ENCODE results near the gene HS2ST1. TPM values are rescaled to one million over a fixed set of nuclear protein-coding genes. Genes with fewer than 3 reads are reported as not detected.

The HS2ST1 gene
- total RNA-seq, 1 experiment from 2014 or later: 30.1 TPM

DNA sequence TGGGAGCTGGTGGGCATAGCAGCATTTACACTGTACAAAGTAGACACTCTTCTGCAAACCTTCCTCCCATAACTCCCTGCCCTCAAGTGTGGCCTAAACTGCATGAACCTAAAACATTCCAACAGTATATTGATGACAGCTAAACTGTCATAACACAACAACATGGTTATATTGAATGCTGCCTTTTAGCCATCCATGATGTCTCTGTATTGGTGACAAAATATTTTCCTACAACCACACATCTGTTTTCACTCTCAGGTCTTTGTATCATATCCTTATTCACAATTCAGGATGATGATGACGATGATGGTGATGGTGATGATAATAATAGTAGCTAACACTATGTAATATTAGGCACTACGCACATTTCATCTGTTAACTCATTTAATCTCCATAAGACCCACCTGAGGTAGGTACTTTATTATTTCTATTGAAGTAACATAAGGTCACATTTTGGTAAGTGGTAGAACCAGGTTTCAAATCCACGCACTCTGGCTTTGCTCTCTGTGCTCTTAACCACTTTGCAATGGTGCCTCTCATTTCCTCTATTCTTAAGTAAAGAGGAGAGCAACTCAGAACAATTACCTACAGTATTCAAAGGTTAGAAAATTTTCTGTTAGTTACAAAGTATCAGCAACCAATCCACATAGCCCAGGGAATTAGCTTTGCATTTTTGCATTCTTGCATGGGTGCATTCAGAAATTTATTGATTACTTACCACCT lies 229.1 kb downstream of the HS2ST1 start:
- Histone ChIP-seq H3K4me1 (ENCODE audit: control insufficient read depth in 1 of 2, insufficient read depth in 2 of 2, low read length in 2 of 2) (peaks cover 0 to 14% of the 10 kb centered on the region in 2 experiments; a peak in 3 of 4 replicates), H3K9me2 (ENCODE audit: insufficient read depth) (no peaks in the 10 kb centered on the region), H3K27ac (ENCODE audit: low read depth, low read length) (no peak overlapping the region), H3K9me3 (ENCODE audit: control insufficient read depth in 1 of 2, insufficient read depth in 1 of 2, low read depth in 1 of 2, low read length in 2 of 2) (no peaks in the 10 kb centered on the region), H4K20me1 (ENCODE audit: insufficient read depth) (no peaks in the 10 kb centered on the region), H3K9ac (ENCODE audit: low read length) (no peak overlapping the region), H3K4me3 (replicated peaks in 1 of 2; ENCODE audit: low read depth in 1 of 2, low read length in 2 of 2) (no peak overlapping the region), H3K36me3 (ENCODE audit: control insufficient read depth in 1 of 2, insufficient read depth in 2 of 2, low read length in 2 of 2) (no peaks in the 10 kb centered on the region), H3K4me2 (ENCODE audit: low read length) (no peak overlapping the region), H2AFZ (ENCODE audit: low read depth, low read length, poor library complexity, severe bottlenecking) (no peak overlapping the region), H3K27me3 (ENCODE audit: insufficient read depth, low read length) (0 out of 2 replicates have a peak, but pooled peaks cover 1% of the 10 kb centered on the region), H3K79me2 (ENCODE audit: insufficient read depth, low read length) (no peaks in the 10 kb centered on the region)
- TF ChIP-seq SP1 (IDR thresholded peaks at IDR 0.05; ENCODE audit: low read depth) (no peak), ZFX (IDR thresholded peaks at IDR 0.05) (no peak), EZH2 (IDR thresholded peaks at IDR 0.05) (no peak), CBX3 (IDR thresholded peaks at IDR 0.05; ENCODE audit: low read depth) (no peak), JUND (IDR thresholded peaks at IDR 0.05) (no peak), FOSL1 (IDR thresholded peaks at IDR 0.05; ENCODE audit: low read depth) (no peak), CEBPB (IDR thresholded peaks at IDR 0.05; ENCODE audit: low read depth) (no peak), RAD21 (IDR thresholded peaks at IDR 0.05; ENCODE audit: low read depth) (no peak), YY1 (IDR thresholded peaks at IDR 0.05; ENCODE audit: extremely low read depth, insufficient replicate concordance, low read depth, low read length) (no peak), TCF7L2 (IDR thresholded peaks at IDR 0.05; ENCODE audit: borderline replicate concordance, extremely low read depth, insufficient read depth, insufficient read length) (no peak), SIN3A (IDR thresholded peaks at IDR 0.05; ENCODE audit: low read depth) (no peak), ELF1 (IDR thresholded peaks at IDR 0.05; ENCODE audit: borderline replicate concordance, low read depth) (no peak)
- TF ChIP-seq, protein P1, sequence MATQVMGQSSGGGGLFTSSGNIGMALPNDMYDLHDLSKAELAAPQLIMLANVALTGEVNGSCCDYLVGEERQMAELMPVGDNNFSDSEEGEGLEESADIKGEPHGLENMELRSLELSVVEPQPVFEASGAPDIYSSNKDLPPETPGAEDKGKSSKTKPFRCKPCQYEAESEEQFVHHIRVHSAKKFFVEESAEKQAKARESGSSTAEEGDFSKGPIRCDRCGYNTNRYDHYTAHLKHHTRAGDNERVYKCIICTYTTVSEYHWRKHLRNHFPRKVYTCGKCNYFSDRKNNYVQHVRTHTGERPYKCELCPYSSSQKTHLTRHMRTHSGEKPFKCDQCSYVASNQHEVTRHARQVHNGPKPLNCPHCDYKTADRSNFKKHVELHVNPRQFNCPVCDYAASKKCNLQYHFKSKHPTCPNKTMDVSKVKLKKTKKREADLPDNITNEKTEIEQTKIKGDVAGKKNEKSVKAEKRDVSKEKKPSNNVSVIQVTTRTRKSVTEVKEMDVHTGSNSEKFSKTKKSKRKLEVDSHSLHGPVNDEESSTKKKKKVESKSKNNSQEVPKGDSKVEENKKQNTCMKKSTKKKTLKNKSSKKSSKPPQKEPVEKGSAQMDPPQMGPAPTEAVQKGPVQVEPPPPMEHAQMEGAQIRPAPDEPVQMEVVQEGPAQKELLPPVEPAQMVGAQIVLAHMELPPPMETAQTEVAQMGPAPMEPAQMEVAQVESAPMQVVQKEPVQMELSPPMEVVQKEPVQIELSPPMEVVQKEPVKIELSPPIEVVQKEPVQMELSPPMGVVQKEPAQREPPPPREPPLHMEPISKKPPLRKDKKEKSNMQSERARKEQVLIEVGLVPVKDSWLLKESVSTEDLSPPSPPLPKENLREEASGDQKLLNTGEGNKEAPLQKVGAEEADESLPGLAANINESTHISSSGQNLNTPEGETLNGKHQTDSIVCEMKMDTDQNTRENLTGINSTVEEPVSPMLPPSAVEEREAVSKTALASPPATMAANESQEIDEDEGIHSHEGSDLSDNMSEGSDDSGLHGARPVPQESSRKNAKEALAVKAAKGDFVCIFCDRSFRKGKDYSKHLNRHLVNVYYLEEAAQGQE (IDR thresholded peaks at IDR 0.05; ENCODE audit: low read depth): no peak
- TF ChIP-seq, protein P2, sequence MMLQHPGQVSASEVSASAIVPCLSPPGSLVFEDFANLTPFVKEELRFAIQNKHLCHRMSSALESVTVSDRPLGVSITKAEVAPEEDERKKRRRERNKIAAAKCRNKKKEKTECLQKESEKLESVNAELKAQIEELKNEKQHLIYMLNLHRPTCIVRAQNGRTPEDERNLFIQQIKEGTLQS (IDR thresholded peaks at IDR 0.05): no peak
- TF ChIP-seq, protein P3, sequence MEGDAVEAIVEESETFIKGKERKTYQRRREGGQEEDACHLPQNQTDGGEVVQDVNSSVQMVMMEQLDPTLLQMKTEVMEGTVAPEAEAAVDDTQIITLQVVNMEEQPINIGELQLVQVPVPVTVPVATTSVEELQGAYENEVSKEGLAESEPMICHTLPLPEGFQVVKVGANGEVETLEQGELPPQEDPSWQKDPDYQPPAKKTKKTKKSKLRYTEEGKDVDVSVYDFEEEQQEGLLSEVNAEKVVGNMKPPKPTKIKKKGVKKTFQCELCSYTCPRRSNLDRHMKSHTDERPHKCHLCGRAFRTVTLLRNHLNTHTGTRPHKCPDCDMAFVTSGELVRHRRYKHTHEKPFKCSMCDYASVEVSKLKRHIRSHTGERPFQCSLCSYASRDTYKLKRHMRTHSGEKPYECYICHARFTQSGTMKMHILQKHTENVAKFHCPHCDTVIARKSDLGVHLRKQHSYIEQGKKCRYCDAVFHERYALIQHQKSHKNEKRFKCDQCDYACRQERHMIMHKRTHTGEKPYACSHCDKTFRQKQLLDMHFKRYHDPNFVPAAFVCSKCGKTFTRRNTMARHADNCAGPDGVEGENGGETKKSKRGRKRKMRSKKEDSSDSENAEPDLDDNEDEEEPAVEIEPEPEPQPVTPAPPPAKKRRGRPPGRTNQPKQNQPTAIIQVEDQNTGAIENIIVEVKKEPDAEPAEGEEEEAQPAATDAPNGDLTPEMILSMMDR (IDR thresholded peaks at IDR 0.05 in 2 of 3, conservative IDR thresholded peaks at IDR 0.05 in 1 of 3; ENCODE audit: borderline replicate concordance in 1 of 3, insufficient read depth in 1 of 3, low read depth in 2 of 3, low read length in 2 of 3): no peak
- TF ChIP-seq, protein P4, sequence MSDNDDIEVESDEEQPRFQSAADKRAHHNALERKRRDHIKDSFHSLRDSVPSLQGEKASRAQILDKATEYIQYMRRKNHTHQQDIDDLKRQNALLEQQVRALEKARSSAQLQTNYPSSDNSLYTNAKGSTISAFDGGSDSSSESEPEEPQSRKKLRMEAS (IDR thresholded peaks at IDR 0.05): no peak
- ATAC-seq (no peak), DNase-seq (ENCODE audit: low read depth, low spot score) (no peak)
- intact Hi-C loops (cut with micrococcal nuclease): no loop called here
- ChIA-PET POLR2A (no interaction called here), RAD21 (ENCODE audit: low non-redundant PET in 1 of 2, low total read pairs in 2 of 2, uncharacterized antibody in 2 of 2, unreplicated experiment in 2 of 2) (no interaction called here), CTCF (no interaction called here)
- BruUV-seq (replicated peaks): no TSS peak

Measured in HCT116 (cell line).